Measurements from ENCODE around the gene AP2A2.

Gene AP2A2

DNA sequence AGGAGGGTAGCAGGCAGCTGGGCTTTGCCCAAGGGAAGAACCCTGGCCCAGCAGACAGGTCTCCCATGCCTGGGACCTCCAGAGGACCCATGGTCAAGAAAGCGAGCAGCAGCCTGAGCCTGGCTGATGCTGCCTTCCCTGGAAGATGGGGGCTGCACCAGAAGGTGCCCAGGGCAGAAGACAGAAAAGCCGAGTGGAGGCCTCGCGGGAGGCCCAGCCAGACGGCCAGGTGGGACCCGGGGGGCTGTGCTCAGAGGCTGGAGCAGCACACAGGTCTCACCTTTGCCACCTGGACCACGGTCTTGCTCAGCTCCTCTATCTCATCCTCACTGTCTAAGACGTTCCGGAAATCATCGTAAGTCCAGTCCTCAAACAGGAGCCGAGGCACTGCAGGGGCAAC, 25.9 kb upstream of the AP2A2 start:
- no peak for DNase-seq

DNA sequence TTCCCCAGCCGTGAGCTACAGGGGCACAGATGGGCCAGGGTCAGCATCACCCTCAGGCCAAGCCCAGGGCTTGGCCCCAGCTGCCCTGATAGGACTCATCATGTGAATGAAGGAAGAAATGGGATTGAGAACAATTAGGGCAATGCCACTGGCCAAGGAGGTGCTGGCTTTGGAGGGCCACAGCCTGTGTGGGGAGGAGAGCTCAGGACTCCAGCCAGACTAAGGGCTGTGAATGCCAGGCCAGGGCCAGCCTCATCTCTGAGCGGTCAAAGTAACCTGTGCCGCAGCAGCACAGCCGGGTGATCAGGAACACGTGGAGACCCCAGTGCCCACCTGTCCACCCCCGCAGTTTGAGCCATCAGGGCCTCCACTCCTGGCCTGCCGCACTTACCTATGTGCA, 25.1 kb upstream of the AP2A2 start:
- no peak for DNase-seq

DNA sequence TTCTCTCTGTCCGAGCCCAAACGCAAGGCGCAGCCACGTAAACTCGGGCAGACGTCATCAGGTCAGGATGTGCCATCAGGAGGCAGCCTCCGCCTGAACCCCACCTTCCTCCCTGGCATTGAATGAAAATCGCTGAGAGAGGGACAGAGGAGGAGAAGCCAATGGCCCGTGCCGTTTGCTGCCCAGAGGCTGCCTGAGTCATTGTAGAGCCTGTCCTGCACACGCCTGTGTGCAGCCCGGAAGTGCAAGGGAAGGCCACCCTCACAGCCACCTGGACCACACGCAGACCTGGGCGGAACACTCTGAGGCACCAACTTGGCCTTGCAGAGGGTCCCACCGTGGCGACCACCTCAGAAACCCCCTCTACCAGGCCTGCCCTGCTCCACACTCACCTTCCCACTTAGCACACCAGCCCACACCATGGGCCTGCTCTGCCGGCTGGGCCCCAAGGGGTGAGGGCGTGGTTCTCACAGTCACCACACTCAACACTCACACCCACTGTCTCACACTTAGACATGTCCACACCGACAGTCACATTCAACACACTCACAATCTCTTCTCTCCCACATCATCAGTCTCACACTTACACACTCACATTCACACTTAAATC, 24.1 kb upstream of the AP2A2 start:
- no peak for DNase-seq

DNA sequence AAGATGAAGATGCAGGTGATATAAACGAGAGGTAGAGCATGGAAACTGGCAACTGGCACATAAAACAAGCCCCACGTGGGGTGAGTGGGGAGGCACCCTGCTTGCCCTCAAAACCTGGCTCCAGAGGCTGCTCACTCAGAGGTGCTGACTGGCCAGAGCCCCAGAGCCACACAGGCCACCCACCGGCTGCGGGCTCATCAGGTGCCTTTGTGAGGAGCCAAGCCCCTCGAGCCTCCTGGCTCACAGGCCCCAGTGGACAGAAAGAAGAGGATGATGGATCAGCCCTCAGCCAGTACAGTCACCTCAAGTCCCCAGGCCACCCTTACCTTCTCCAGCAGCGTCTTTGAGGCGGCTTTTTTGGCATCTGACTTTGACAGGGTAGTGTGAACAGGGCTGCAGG, 21.3 kb upstream of the AP2A2 start:
- DNase-seq, result no peak

DNA sequence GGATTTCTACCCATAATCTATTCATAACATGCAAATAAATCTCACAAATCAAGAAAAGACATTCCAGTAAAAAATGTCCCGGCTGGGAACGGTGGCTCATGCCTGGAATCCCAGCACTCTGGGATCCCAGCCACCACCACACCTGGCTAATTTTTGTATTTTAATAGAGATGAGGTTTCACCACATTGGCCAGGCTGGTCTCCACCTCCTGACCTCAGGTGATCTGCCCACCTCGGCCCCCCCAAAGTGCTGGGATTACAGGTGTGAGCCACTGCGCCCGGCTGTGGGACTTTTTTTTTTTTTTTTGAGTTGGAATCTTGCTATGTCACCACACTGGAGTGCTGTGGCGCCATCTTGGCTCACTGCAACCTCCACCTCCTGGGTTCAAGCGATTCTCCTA, 19.7 kb upstream of the AP2A2 start:
- no peak for DNase-seq

DNA sequence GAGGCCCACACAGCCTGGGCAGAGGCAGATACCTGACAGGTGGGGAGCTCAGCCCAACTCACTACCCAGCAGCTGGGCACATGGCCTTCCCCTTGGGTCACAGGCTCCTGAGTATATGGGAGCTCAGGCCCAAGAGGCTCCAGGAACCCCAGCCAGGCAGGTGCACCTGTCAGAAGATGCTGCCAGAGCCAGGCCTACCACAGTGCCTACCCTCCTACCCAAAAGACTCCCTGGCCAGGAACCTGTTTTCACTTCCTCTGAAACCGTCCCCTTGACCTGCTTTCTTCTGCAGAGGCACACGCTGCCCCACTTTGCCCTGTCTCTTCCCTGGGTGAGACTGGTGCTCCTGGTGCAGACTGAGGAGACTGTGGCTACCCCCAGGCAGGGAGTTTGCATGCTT, 18.0 kb upstream of the AP2A2 start:
- DNase-seq, result no peak

DNA sequence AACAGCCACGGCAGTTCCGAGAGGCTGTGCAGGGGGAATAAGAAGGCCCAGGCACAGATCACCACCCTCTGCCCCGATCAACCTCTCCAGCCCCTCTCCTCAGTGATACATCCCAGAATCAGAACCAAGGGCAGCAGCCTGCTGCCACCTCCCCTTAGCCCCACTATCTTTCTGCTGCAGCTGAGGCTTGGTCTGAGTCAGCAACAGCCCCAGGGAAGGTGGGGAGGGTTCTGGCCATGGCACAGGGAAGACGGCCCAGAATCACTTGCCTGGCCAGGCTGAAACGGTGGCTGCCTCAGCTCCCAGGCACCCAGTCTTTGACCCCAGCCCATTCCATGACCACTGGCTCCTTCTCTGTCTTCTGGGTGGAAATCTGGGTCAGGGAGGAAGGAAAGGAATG, 17.4 kb upstream of the AP2A2 start:
- DNase-seq, result no peak

DNA sequence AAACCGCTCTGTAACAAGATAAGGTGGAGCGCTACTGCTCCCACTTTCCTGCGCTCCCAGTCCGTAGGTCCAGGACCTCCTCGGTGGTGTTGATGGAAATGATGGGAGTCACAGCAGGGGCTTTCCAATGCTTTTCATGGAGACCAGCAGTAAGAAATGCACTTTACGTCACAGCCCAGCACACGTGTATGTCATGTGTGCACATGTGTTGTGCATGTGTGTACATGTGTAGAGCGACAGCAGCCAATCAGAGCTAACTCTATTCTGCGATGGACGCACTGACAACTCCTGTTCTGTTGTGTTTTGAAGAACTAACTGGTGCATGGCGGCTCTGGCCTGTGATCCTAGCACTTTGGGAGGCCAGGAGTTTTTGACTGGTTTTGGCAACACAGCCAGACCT, 16.3 kb upstream of the AP2A2 start:
- DNase-seq, result no peak

DNA sequence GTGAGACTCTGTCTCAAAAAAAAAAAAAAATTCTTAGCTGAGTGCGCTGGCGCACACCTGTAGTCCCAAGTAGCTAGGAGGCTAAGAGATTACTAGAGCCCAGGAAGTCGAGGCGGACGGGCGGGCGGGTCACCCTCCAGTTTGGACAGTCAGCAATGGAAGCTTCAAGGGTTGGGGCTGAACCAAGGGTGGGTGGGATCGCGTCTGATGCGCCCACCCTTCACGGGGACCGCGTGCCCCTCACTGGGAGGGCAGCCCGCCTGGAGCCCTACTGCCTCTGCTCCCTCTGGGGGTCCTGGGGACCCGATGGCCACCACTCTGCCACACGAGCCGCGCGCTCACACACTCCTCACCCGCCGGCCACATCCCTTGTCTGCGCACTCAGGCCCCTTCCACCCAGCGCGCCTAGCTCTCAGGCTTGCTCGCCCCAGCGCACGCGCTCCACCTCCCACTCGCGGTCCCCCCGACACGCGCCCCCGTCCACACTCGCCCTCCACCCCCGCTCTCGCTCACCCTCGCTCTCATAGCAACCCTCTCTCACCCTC, 15.6 kb upstream of the AP2A2 start:
- no peak for DNase-seq

DNA sequence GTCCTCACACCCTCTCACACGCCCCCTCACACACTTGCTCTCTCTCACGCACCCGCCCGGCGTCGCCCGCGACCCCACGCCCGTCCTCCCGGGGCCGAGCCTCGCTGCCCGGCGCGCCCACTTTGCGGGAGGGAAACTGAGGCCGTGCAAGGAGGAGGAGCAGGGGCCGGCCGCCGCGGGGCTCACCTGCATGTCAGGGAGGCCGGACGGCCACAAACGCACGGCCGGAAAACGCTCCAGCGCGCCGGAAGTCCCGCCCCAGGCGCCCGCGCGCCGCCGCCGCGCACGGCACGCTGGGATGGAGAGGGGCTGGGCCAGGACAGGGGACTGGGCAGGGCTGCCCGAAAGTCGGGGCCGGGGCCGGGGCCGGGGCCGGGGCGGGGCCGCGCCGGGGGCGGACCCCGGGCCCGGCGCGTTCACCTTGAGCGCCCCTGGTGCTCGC, 15.1 kb upstream of the AP2A2 start, which contains the start of gene CHID1:
CHID1 (minus strand) TSS at position 222 of the 442 bp plus-strand sequence. CDS start 5,994 bp downstream, outside the sequence.
- DNase-seq, result peak; percentile 94

DNA sequence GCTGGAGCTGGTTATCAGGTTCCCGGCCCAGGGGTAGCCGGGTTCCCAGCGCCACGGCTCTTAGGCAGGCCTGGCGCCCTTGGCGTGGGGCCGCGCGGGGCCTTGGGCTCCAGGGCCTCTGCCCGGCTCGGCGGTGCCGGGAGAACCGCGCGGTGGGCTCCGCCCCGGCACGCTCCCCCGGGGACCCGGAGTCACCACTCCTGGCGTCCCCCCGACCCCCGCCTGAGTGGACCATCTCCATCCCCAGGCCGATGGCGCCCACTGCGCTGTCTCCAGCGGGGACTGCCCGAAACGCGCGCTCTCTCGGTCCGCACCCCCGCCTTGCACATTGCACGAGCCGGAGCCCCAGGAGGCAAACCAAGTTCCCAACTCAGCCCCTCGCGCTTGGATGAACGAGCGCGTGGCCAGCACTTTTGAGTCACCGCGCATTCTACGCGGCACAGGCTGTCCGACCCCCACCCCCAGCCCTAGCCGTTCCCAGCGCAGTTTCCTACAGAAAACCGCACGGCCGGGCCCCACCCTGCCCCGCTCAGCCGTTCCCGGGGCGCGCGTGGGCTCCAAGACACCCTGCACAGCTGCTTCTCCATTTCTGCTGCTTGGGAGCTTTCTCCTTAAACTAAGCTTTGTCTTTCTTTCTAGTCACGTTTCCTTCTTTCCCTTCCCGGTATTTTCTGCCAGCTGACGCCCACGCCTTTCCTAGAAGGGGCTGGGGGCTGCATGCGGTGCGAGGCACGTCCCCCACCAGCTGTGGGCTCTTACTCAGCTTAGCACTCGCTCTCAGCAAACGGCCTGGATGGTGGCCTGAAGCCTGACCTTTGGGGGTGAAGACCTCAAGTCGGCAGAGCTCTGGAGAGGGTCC, 14.4 kb upstream of the AP2A2 start:
- peak; percentile 47 for DNase-seq

DNA sequence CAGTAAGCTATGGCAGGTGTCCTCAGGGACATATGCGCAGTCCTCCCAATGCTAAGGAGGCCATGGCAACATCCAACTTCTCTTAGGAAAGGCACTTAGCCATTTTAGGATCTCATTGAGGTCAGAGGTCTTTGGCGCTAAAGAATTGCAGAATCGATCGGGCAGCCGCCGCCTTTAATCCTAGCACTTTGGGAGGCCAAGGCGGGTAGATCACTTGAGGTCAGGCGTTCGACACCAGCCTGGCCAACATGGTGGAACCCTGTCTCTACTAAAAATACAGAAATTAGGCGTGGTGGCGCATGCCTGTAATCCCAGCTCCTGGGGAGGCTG, 13.8 kb upstream of the AP2A2 start:
- no peak for DNase-seq

DNA sequence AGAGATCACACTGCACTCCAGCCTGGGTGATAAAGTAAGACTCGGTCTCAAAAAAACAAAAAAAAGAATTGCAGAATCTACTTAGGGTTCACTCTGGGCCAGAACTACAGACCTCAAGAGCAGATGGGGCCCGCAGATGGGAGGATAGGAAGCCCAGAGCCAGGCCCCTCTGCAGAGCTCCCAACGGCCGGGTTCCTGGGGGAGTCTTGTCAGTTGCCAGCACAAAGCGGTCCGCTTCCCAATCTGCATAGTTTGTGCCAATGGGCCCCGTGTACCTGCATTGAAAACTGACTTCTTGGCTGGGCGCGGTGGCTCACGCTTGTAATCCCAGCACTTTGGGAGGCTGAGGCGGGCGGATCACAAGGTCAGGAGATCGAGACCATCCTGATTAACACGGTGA, 13.4 kb upstream of the AP2A2 start:
- no peak for DNase-seq

DNA sequence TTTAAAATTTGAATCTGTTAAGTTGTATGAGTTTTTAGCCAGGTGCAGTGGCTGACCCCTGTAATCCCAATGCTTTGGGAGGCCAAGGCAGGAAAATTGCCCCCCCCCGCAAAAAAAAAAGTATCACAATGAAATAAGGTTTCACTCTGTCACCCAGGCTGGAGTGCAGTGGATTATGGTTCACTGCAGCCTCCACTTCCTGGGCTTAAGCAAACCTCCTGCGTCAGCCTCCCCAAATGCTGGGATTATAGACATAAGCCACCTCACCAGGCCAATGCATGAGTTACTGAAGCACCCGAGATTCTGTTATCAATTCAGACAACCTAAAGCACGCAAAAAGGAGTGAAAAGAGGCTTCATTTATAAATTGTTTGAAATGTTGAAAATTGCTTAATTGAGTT, 12.6 kb upstream of the AP2A2 start:
- DNase-seq, result no peak

DNA sequence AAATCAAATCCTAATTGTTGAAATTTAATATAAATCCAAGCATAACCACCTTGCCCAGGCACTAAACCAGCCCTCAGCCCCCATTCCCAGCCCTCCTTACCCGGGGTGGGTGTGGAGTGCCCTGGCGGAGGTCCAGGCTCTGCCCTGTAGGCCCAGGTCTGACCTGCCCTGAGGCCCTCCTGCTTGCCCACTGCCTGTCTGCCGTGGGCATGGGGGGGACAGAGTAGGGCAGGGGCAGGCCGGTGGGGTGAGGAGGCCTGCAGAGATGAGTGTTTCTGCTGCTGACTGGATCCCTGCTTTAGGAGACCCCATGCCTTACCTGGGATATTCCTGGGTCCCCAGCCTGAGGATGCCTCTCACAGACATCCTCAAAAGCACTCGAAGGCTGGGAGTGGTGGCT, 11.5 kb upstream of the AP2A2 start:
- no peak for DNase-seq

DNA sequence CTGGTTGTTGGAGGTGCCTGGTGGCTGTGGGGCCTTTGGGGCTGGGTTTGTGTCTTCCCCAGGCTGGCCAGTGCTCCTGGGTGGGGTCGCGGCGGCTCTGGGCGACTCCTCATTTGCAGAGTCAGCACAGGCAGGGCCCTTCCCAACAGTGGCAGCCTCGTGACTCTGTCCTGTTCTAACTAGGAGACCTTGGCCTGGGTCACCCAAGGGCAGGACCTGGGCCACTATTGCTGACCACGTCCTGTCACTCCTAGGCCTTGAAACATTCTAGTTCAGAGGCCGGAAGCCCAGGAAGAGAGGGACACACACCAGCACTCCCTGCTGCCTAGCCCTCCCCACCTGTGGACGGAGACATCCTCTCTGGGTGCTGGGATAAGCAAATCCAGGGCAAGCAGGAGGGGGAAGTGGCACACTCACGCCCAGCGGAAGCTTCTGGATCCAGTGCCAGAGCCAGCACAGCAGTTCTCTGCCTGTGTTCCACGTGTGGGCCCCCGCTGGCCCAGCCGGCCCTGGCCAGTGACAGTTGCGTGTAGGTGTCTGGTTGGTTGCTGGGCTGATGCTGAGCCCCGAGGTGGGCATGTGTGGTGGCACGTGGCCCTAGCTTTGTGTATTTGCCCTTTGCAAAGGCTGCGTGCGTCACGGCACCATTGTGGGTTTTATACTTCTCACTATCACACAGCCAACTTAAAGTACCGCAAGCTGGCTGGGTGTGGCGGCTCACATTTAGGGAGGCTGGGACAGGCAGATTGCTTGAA, 10.7 kb upstream of the AP2A2 start:
- DNase-seq, result no peak

DNA sequence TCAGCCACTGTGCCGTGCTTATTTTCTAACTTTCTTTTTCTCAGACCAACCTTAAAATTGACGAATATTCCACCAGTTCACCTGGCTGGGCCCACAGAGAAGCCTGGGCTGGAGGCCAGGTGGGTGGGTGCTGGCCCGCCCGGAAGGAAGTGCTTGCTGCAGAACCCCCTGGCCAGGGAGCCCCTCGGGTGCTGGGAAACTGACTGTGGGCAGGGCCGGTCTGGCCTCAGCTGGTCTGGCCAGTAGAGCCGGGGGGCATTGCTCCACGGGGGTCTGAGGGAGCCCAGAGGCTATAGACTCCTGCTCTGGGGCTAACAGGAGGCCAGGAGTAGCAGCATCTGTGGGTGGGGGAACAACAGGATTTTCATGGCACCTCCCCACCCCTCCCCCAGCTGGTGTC, 8.2 kb upstream of the AP2A2 start:
- DNase-seq, result no peak

DNA sequence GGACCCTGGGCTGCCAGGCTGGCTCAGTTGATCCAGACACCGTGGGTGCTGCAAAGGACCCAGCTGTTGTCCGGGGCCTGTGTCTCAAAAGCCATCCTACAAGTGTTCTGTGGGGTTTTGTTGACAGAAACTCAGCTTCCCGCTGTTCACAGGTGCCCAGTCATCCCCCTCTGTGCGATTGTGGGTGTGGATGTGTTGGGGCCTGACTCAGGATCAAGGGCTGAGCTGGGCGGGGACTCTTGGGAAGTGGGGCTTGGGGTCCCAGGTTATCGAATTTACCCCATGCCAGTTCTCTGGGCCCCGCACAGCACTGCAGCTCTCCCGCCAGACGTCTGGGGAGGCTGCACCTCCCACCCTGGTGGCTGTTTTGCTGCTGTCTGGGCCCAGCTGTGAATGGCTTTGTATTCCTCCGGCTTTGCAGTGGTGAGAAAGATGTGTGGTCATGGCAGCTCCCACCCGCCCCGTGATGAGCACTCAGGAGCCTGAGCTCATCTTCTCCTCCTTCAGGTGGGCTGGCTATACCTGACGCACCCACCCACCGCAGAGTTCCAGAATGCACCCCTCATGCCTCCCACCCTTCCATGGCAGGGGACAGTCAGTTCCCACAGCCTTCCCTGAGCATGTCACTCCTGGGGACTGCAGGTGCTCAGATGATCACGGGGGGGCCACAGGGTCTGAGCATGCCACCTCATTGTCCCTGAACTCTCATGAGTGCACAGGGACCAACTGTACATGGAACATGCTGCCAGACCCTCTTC, 3.6 kb upstream of the AP2A2 start:
- DNase-seq, result no peak

DNA sequence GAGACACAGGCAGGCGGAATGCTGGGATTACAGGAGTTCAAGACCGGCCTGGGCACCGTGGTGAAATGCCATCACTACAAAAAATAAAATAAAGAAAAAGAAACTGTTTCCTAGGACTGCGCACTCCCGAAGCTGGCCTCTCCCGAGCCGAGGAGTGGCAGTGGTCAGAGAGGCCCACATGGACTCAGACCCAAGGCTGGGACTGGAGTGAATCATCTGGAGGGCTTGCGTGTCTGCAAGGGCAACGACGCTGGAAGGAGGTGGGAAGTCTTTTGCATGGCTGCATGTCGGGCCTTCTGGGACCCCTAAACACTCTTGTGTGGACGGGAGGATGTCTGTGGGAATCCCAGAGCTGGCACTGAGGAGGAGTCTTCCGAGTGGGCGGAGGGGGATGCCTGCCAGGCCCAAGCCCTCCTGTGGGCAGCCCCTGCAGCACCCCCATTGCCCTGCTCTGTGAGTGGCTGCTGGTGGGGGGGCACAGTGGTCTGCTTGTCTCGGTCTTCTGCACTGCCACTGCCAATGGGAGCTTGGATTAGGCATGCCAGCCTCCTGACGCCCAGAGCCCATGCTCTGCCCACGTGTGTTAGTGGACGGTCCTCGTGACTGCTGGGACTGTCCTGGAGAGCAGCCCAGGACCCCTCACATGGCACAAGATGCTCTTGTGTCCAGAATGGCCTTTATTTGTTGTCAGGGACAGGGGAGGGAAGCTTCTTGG, 1.8 kb upstream of the AP2A2 start:
- DNase-seq, result no peak

DNA sequence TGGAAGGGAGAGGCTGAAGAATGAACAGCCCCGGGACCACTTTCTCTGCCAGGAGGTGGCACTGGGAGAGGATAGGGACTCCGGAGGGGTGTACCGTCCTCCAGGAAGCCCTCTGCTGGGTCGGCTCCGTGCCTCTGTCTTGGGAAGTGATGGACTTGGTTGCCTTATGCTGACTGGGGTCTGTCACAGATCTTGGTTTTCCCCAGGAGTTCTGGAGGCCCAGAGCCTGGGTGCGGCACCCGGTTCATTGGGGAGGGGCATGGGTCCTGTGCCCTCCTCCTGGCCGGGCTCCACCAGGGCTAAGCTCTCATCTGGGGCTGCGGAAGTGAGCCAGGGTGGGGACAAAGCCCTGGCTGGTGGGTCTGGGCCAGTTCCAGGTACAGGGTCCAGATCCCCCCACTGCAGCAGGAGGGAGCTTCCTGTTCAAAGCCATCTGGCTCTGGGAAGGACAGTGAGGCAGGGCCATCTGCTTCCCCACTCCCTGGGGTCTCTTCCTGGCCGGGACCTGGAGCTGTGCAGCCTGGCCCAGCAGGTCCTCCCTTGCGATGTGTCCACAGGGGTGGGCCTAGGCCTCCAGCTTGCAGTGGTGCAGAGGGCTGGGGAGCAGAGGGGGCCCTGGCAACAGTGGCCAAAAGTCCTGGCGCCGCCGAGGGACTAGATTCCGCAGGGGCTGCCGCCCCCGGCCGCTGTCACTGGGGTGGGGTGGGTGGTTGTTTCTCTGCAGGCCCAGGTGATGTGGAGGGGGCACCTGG, 1.1 kb upstream of the AP2A2 start:
- DNase-seq, result no peak

DNA sequence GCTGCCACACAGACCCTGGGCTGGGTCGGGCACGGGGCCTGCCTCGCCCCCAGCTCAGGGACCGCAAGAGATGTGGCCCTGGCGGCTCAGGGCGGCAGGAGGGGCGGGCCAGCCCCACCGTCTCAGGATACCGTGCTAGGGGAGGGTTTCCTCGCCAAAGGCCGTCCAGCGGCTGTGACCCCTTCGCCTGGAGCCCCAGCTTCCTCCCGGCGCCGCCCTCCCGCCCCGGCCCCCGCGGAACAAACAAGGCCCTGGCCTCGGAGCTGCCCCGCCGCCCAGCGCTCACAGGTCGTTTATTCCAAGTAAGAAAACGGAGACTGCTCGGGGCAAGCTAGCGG, 543 bp upstream of the AP2A2 start:
- no peak for DNase-seq

Measured in activated CD4-positive, alpha-beta T cell treated with anti-CD3 and anti-CD28 coated beads, Interleukin-2, Interleukin-6, amounts not matched to agents 100 ng/mL and 50 ng/mL, durations not matched to agents 16 hours and 8 hours (primary cell).